ENCODE measurements around the gene ZNF165. TPM values are rescaled to one million over a fixed set of nuclear protein-coding genes. Genes with fewer than 3 reads are reported as not detected.

Gene ZNF165
- polyA plus RNA-seq, 1 experiment: 0.15 TPM

- DNase-seq (ENCODE audit: low read depth, low spot score): no peak
- POLR2A ChIA-PET: interaction anchor here (0.6 to 1.5 kb wide), 2 partner anchors 33 to 218 kb away, joined by 3 to 6 read pairs; no protein-coding TSS in a partner anchor
- CTCF ChIA-PET: no interaction called here
- TF ChIP-seq CTCF (IDR thresholded peaks at IDR 0.05; ENCODE audit: low read depth, low read length): no peak
- H3K27me3 ChIP-seq (ENCODE audit: control insufficient read depth, insufficient read depth, low read length): no peaks in the 10 kb centered on the region
- H3K4me3 ChIP-seq (ENCODE audit: low read depth, low read length): peak overlapping the region; percentile 86
- no peaks in the 10 kb centered on the region; the same call in 1 of the 2 replicates for H3K9me3 ChIP-seq (ENCODE audit: control insufficient read depth, insufficient read depth, low read length)
- peak overlapping the region; percentile 87 for H3K27ac ChIP-seq (ENCODE audit: low read depth, low read length)
These were observed 57.2 kb downstream of the ZNF165 start for GRCh38 chr6:28137505-28137981.

Other genes starting within 250 kb of the ZNF165 start
- not detected in 2 replicates for gene OR2B2, start 168.2 kb upstream of the ZNF165 start, polyA plus RNA-seq (2011; rRNA removed)
- 0.09 TPM in 1 of 2 replicates, not detected in the other for gene OR2B6, start 123.3 kb upstream of the ZNF165 start, polyA plus RNA-seq (2011; rRNA removed)
- gene ZSCAN16, start 44.0 kb downstream of the ZNF165 start, polyA plus RNA-seq (2011; rRNA removed): 2.7 and 3.2 TPM in 2 replicates
- 11.5 and 15.0 TPM in 2 replicates for gene ZKSCAN8, start 61.3 kb downstream of the ZNF165 start, polyA plus RNA-seq (2011; rRNA removed)
- 14.8 and 18.2 TPM in 2 replicates for gene ZSCAN9, start 144.7 kb downstream of the ZNF165 start, polyA plus RNA-seq (2011; rRNA removed)
- gene ZKSCAN4, start 171.7 kb downstream of the ZNF165 start, polyA plus RNA-seq (2011; rRNA removed): 3.7 and 4.7 TPM in 2 replicates
- gene NKAPL, start 178.7 kb downstream of the ZNF165 start, polyA plus RNA-seq (2011; rRNA removed): 0.52 TPM in 2 replicates
- gene ZSCAN26, start 186.6 kb downstream of the ZNF165 start, polyA plus RNA-seq (2011; rRNA removed): 17.9 and 24.0 TPM in 2 replicates
- 5.6 and 7.2 TPM in 2 replicates for gene PGBD1, start 201.0 kb downstream of the ZNF165 start, polyA plus RNA-seq (2011; rRNA removed)